Stimulated activated CD4-positive, alpha-beta T cell treated with anti-CD3 and anti-CD28 coated beads, Interleukin-4, amount 100 ng/mL, for 48 hours (primary cell): ENCODE results near the gene SAMSN1.
"Not testable (repeated sequence)": the region's sequence is repeated elsewhere in the genome, so short reads cannot be mapped to it uniquely, and the experiment has no call there.

Experiments
- DNase-seq, 2 donors: peaks; one replicate each; pipeline ENCODE4 v3.0.0-alpha.2; 2020; ENCODE audit warnings: low read depth in 2 of 2

The SAMSN1 gene

DNA sequence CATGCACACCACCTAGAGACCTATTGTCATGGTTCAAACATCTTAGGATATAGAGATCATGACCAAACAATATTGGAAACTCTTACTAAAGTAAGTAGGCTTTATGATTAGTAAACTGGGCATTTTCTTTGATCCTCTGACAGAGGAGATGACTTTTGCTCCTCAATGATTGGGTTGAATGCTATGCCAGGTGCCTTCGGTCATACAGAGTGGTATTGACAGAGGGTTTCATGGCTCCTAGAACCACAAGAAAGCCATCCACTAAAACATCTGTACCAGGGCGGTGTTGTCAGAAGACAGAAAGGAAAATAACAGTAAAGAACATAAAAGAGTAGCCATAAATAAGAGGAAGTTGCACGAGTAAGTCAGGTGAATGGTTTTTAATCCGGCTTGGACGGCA is 20.8 kb upstream of the SAMSN1 start:
- no peak for DNase-seq

DNA sequence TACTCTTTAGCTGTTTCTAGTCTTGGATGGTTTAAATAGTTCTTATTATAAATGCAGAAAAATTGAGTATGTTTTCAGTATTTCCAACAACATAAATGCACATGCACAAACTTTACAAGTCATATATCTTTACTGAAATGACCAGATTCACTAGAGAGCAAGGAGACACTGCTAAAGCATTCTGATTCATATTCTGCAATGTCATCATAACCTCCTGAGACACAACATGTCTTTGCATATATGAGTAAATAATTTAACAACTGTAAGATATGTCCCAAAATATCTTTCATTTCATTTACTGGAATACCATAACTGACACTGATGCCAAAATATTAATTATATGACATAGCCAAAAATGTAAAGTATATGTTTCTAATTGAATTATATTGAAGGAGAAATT is 16.8 kb upstream of the SAMSN1 start:
- DNase-seq, result no peak

DNA sequence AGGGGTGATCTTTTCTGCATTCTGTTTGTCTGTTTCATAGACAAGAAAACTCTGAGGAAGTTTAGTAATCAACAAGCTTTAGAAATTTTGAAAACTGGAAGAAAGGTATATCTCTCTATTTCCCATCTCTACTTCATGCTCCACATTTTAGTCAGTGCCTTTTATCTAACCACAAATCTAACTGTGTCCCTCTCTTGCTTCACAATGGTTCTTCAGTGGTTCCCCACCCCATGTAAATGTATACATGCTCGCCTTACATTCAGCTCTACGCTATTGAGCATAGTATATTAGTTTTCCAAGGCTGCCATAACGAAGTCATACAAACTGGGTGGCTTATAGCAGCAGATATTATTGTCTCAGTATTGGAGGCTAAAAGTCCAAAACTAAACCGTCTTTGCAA is 14.4 kb upstream of the SAMSN1 start:
- no peak for DNase-seq

DNA sequence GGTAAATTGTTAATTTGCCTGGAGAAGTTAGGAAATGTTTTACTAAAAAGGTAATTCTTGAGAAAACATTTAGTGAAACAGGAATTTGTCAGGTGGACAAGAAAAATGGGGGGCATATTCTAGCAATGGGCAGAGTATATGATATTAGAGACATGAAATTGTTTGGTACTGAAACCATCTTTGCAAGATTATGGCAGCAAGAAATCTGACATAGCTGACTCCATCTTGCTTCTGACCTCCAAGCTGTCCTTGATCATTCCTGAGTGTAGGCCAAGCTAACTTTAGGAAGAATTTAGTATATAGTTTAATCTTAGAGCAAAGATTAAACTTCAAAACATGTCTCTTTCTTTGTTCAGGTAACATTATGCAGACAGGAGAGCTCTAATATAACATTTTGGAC is 14.0 kb upstream of the SAMSN1 start:
- no peak for DNase-seq

GRCh38 chr21:14559102-14559501 is 13.0 kb upstream of the SAMSN1 start:
- DNase-seq, result no peak

DNA sequence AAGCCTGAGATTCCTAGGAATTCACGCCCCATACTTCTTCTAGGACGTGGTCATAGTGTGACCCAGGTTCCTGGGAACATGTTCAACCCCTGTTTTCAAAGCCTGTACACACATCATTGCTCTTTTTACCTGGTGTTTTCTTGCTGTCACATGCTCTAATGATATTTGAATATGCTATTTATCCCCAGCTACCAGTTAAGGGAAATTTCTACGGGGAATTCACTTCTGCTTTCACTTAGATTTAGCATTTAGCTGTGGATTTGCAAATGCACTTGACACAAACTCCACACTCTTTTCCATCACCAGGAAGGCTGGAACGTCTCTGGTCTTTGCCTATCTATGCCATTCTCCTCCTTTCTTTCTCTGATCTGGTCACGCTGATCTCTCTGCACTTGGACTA is 11.3 kb upstream of the SAMSN1 start:
- no peak for DNase-seq

- DNase-seq, result no peak
These were observed 8.8 kb upstream of the SAMSN1 start for GRCh38 chr21:14554948-14555347.

GRCh38 chr21:14553422-14553821 is 7.3 kb upstream of the SAMSN1 start:
- no peak for DNase-seq

DNA sequence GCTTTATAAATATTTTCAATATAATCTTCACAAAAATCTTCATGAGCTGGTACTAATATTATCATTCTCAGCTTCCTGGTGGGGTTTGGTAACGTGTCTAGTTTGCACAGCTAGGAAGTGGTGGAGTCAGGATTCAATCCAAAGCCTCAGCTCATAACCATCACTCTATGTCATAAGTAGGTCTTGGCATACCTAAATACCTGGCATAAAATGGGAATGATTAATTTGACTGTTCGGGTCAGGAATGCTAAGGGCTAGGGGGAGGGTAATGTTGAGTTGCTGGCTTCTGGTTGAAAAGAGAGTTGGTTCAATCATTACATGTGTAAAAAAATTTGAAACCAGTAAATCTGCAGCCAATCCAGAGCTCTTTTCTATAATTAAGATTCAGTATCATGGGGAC is 5.6 kb upstream of the SAMSN1 start:
- DNase-seq, result no peak

DNA sequence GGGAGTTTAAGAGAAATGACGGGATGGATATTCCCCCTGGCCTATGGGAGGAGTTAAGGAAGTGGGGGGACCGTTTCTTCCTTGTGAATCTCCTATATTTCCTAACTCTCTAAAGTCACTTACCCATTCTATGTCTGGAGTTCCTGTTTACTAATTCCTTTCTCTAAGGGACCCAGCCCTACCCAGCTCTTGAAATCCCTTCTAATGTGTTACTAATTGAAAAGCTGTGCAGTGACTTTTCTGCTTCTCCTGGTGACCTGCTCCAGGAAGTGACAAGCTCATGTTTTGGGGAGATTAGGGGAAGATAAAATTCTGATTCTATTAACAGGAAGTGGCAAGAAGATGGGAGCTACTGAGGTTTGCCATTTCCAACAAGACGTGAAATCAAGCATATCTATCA is 4.0 kb upstream of the SAMSN1 start:
- no peak for DNase-seq

GRCh38 chr21:14548779-14549178 is 2.7 kb upstream of the SAMSN1 start:
- DNase-seq, result no peak

GRCh38 chr21:14547834-14548513 is 1.9 kb upstream of the SAMSN1 start:
- DNase-seq, result no peak

- not testable (repeated sequence) for DNase-seq
These were observed 604 bp upstream of the SAMSN1 start for GRCh38 chr21:14546719-14547118.

DNA sequence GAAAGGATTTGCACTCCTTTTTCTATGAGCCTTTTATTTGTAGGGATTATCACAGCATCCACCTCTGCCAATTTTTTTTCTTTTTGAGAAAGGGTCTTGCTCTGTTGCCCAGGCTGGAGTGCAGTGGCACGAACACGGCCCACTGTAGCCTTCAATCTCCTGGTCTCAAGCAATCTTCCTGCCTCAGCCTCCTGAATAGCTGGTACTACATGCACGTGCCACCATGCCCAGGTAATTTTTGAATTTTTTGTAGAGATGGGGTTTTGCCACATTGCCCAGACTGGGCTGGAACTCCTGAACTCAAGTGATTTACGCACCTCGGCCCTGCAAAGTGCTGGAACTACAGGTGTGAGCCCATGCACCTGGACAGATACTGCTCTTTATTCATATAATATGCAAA is 2.1 kb downstream of the SAMSN1 start:
- no peak for DNase-seq

- no peak for DNase-seq
These were observed 3.5 kb downstream of the SAMSN1 start for GRCh38 chr21:14542638-14543037.

DNA sequence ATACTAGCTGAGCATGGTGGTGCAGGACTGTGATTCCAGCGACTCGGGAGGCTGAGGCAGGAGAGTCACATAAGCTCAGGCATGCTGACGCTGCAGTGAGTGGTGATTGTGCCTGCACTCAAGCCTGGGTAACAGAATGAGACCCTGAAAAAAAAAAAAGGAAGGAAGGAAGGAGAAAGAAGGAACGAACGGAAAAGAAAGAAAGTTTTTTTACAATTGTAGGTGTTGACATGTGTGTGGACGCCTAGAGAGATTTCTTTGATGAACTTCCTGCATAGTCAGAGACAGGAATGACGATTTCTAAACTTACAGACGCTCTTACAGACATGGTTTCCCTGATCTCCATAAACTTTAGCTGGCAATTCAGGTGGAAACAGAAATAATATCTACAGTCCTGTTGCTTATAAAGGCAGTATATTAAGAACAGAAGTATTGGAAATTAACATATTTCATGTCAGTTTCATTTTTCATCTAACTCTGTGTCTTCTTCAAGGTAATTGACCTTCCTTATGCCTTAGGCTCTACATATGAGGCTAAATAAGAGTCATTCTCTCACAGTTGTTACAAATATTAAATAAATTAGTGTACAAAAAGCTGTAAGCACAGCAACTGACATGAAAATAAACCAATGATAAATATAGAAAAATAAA is 4.1 kb downstream of the SAMSN1 start:
- no peak for DNase-seq

GRCh38 chr21:14538483-14538882 is 7.6 kb downstream of the SAMSN1 start:
- DNase-seq, result no peak

DNA sequence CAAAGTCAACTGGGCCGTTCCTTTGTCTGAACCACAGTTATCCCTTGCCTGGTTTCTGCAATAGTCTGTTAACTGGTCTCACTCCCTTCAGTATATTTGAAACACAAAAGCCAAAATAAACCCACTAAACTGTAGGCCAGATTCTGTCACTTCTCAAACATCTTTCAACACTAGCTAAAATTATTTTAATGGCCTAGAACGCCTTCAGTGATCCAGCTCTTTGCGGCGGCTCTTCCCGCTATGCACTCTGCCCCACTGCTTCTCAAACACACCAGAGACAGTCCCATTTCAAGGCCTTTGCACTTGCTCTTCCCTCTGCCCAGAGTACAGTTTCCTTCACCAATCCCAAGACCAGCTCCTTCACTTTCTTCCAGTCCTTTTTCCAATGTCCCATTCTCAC is 9.2 kb downstream of the SAMSN1 start:
- DNase-seq, result no peak

DNA sequence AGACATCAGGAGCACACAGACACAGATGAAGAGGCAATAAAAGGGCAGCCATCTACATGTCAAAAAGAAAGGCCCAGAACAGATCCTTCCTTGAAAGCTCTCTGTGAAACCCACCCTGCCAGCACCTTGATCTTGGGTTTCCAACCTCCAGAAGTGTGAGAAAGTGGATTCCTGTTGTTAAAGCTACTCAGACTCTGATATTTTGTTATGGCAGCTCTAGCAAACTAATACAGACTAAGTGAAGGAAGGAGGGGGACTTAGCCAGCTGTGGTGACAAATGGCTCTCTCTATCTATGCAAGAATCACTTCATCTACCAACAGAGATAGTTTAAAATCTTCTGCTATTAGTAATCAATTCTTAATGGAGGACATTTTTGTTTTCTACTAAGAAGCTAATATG is 10.4 kb downstream of the SAMSN1 start:
- DNase-seq, result no peak

GRCh38 chr21:14533499-14534428 is 12.4 kb downstream of the SAMSN1 start:
- DNase-seq, result no peak

DNA sequence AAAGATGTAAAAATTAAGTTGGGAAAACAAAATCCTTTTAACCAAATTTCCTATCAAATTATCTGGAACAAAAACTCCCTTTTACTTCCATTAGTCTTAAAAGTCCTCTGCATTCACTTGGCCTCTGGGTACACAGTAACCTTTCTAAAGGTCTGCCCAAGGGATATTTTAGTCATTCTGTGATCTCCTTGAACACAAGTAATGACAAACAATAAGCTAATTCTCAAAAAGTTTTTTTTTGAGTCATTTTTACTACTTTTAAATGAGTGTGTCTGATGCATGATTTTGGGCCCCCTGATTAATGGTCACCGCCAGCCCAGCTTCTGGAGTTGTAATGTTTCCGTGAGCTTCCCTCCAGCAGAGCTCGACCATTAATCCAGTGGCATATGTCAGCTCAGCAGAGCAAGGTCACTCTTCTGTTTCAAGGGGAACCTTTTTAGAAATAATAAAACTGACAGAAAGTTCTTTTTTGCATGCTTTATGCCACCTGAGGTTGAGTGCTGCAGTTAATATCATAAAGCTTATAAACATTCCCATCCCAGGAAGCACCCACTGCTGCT is 14.3 kb downstream of the SAMSN1 start:
- no peak for DNase-seq

DNA sequence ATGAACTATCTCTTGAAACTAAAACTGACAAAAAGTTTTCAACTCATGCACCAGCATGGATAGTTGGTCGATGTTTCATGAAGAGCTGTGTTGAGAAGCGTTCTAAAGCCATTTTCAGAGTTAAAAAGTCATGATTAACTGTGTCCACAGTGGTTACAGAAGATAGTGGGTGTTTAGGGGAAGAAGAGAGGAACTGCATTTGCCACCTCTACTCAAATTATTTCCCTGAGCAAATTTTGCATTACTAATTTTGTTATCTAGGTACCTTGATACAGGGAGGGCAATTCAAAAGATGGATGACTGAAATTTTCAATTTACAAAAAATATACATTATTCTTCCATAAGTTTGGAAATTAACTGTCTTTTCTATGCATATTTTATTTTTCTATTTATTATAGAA is 15.5 kb downstream of the SAMSN1 start:
- no peak for DNase-seq
